ENCODE measurements around the gene FBLN5. TPM values are rescaled to one million over a fixed set of nuclear protein-coding genes. Genes with fewer than 3 reads are reported as not detected.

The FBLN5 gene
- polyA plus RNA-seq, 3 donors: 0.16 TPM; not detected in 2

DNA sequence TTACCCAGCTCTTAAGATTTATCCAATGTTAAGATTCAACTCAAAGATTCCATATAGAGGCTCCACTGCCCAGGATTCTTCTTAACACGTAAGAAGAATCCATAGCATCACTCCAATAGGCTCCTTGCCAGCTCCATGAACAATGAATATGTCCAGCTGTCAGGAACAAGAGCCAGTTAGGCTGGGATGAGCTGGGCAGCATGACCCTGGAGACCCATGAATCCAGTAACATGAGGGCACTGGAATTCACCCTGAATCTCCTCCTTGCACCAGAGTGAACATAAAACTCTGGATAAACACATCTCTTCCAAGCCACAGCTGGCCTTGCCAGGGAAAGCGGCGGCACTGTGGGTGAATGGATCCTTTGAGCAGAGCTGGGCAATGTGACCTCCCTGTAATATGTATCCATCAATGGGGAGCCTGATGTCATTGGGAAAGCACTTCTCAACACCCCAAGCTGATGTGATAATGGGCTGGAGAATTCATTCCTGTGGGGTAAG, 55.7 kb downstream of the FBLN5 start:
- H3K9me3 ChIP-seq (replicated peaks in 1 of 2; ENCODE audit: control insufficient read depth in 1 of 2, insufficient read depth in 1 of 2, low read length in 2 of 2): no peaks in the 10 kb centered on the region
- no peak overlapping the region for H2AFZ ChIP-seq (ENCODE audit: insufficient read depth, low read depth, low read length, poor library complexity, severe bottlenecking)
- TF ChIP-seq, protein P1, sequence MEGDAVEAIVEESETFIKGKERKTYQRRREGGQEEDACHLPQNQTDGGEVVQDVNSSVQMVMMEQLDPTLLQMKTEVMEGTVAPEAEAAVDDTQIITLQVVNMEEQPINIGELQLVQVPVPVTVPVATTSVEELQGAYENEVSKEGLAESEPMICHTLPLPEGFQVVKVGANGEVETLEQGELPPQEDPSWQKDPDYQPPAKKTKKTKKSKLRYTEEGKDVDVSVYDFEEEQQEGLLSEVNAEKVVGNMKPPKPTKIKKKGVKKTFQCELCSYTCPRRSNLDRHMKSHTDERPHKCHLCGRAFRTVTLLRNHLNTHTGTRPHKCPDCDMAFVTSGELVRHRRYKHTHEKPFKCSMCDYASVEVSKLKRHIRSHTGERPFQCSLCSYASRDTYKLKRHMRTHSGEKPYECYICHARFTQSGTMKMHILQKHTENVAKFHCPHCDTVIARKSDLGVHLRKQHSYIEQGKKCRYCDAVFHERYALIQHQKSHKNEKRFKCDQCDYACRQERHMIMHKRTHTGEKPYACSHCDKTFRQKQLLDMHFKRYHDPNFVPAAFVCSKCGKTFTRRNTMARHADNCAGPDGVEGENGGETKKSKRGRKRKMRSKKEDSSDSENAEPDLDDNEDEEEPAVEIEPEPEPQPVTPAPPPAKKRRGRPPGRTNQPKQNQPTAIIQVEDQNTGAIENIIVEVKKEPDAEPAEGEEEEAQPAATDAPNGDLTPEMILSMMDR (IDR thresholded peaks at IDR 0.05): no peak
- H3K4me3 ChIP-seq (replicated peaks in 1 of 3; ENCODE audit: low read depth in 2 of 3, low read length in 3 of 3): no peak overlapping the region
- peaks cover 6 to 12% of the 10 kb centered on the region in 2 donors for H3K4me1 ChIP-seq (ENCODE audit: control insufficient read depth in 1 of 2, insufficient read depth in 2 of 2, low read length in 2 of 2)
- H3K79me2 ChIP-seq (ENCODE audit: insufficient read depth, low read length): no peaks in the 10 kb centered on the region
- Mint-ChIP-seq H3K4me3 (no peak overlapping the region), H3K4me1 (peaks cover 10% of the 10 kb centered on the region), H3K9me3 (peaks cover 0 to 1% (median 0%) of the 10 kb centered on the region in 7 donors), H3K27me3 (ENCODE audit: low read depth in 3 of 3) (peaks cover 0 to 3% (median 0%) of the 10 kb centered on the region in 3 donors), H3K27ac (peak overlapping the region in 1 of 7 donors; percentile 41), H3K36me3 (no peaks in the 10 kb centered on the region)
- H4K20me1 ChIP-seq (ENCODE audit: insufficient read depth, low read length): no peaks in the 10 kb centered on the region
- WGBS (ENCODE audit: insufficient coverage): 89% methylated on average over 1 of the region's 3 CpGs
- no peaks in the 10 kb centered on the region for H3K27me3 ChIP-seq (ENCODE audit: control insufficient read depth in 2 of 2, insufficient read depth in 2 of 2, low read length in 2 of 2)
- no peak overlapping the region for H3K4me2 ChIP-seq (replicated peaks; ENCODE audit: extremely low read depth, low read length, poor library complexity, severe bottlenecking)
- H3K36me3 ChIP-seq (replicated peaks in 1 of 2; ENCODE audit: control insufficient read depth in 1 of 2, insufficient read depth in 2 of 2, low read length in 2 of 2): no peaks in the 10 kb centered on the region
- H3K9ac ChIP-seq (ENCODE audit: insufficient read depth, low read length, poor library complexity, severe bottlenecking): no peak overlapping the region
- intact Hi-C loops (cut with micrococcal nuclease): no loop called here
- DNase-seq: no peak
- no peak overlapping the region for H3K27ac ChIP-seq (ENCODE audit: low read depth in 1 of 2, low read length in 2 of 2)

DNA sequence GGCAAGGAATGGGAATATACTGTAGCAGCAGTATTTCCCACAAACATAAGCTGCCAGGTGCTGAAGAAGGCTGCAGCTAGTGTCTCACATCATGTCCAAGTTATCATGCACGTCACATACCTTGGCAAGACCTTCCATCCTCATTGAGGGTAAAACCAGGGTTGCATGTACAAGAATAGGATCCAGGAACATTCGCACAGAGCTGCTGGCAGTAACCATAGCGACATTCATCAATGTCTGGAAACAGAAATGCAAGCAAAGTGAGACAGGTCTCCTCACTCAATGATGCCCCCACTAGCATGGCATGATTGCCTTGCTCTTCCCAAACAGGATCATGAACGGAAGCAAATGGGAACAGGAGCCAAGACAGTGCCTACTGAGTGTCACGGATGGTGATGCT, 56.4 kb downstream of the FBLN5 start:
- Mint-ChIP-seq H3K36me3 (no peaks in the 10 kb centered on the region), H3K9me3 (peaks cover 0 to 1% (median 0%) of the 10 kb centered on the region in 7 donors), H3K27ac (no peak overlapping the region), H3K27me3 (ENCODE audit: low read depth in 3 of 3) (peaks cover 0 to 3% (median 0%) of the 10 kb centered on the region in 3 donors), H3K4me3 (no peak overlapping the region), H3K4me1 (peaks cover 10% of the 10 kb centered on the region)
- intact Hi-C loops (cut with micrococcal nuclease): no loop called here
- H3K4me2 ChIP-seq (replicated peaks; ENCODE audit: extremely low read depth, low read length, poor library complexity, severe bottlenecking): no peak overlapping the region
- no peak for DNase-seq
- H3K36me3 ChIP-seq (replicated peaks in 1 of 2; ENCODE audit: control insufficient read depth in 1 of 2, insufficient read depth in 2 of 2, low read length in 2 of 2): no peaks in the 10 kb centered on the region
- no peaks in the 10 kb centered on the region for H4K20me1 ChIP-seq (ENCODE audit: insufficient read depth, low read length)
- WGBS (ENCODE audit: insufficient coverage): 95% methylated on average over 4 of the region's 5 CpGs
- H3K4me3 ChIP-seq (replicated peaks in 1 of 3; ENCODE audit: low read depth in 2 of 3, low read length in 3 of 3): no peak overlapping the region
- TF ChIP-seq, protein P1 (IDR thresholded peaks at IDR 0.05): no peak
- no peak overlapping the region for H3K27ac ChIP-seq (ENCODE audit: low read depth in 1 of 2, low read length in 2 of 2)
- H3K27me3 ChIP-seq (ENCODE audit: control insufficient read depth in 2 of 2, insufficient read depth in 2 of 2, low read length in 2 of 2): no peaks in the 10 kb centered on the region
- H3K9ac ChIP-seq (ENCODE audit: insufficient read depth, low read length, poor library complexity, severe bottlenecking): no peak overlapping the region
- H3K9me3 ChIP-seq (replicated peaks in 1 of 2; ENCODE audit: control insufficient read depth in 1 of 2, insufficient read depth in 1 of 2, low read length in 2 of 2): no peaks in the 10 kb centered on the region
- H3K79me2 ChIP-seq (ENCODE audit: insufficient read depth, low read length): no peaks in the 10 kb centered on the region
- no peak overlapping the region for H2AFZ ChIP-seq (ENCODE audit: insufficient read depth, low read depth, low read length, poor library complexity, severe bottlenecking)
- H3K4me1 ChIP-seq (ENCODE audit: control insufficient read depth in 1 of 2, insufficient read depth in 2 of 2, low read length in 2 of 2): peaks cover 6 to 12% of the 10 kb centered on the region in 2 donors

Measured in CD14-positive monocyte (primary cell).